GM13976 (cell line): ENCODE measurements around the gene MAP3K10.
A peak's percentile ranks its signal among the peaks of the same experiment; 100 is the strongest.

Experiments used
- DNase-seq: peaks from one replicate; pipeline ENCODE4 v3.0.0; 2012; ENCODE audit warnings: low spot score
- in situ Hi-C: fragments of 300-500 bp; cut with MboI; formaldehyde crosslinking; loops from one replicate; pipeline ENCODE4 v1.12.0; 2022; ENCODE audit warnings: low sequenced_read_pairs, mixed read lengths, inconsistent platforms; ENCODE audit not compliant: unreplicated experiment
- TF ChIP-seq, protein P1 (sequence below): IDR thresholded peaks from 2 replicates; pipeline ENCODE4 v1.5.1; 2012; ENCODE audit warnings: borderline replicate concordance, mild to moderate bottlenecking; ENCODE audit not compliant: insufficient read depth; ENCODE audit errors: extremely low read depth, missing control alignments, control extremely low read depth

MAP3K10 gene

DNA sequence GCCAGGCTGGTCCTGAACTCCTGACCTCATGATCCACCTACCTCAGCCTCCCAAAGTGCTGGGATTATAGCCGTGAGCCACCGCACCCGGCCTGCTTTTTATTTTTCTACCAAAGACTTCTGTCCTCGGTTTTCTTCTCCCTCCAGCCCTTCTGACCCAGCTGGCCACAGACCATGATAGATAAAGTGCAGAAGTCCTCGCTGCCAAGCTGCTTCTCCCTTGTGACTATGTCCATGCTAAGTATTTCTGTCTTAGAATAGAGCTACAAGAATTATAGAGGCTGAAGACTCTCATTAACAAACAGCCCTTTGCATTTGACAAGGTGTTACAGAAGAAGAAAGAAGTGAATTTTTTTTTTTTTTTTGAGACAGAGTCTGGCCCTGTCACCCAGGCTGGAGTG, 15.4 kb upstream of the MAP3K10 start:
- TF ChIP-seq, protein P1, sequence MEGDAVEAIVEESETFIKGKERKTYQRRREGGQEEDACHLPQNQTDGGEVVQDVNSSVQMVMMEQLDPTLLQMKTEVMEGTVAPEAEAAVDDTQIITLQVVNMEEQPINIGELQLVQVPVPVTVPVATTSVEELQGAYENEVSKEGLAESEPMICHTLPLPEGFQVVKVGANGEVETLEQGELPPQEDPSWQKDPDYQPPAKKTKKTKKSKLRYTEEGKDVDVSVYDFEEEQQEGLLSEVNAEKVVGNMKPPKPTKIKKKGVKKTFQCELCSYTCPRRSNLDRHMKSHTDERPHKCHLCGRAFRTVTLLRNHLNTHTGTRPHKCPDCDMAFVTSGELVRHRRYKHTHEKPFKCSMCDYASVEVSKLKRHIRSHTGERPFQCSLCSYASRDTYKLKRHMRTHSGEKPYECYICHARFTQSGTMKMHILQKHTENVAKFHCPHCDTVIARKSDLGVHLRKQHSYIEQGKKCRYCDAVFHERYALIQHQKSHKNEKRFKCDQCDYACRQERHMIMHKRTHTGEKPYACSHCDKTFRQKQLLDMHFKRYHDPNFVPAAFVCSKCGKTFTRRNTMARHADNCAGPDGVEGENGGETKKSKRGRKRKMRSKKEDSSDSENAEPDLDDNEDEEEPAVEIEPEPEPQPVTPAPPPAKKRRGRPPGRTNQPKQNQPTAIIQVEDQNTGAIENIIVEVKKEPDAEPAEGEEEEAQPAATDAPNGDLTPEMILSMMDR, result no peak
- DNase-seq, result no peak
- in situ Hi-C loops, result no loop called here

DNA sequence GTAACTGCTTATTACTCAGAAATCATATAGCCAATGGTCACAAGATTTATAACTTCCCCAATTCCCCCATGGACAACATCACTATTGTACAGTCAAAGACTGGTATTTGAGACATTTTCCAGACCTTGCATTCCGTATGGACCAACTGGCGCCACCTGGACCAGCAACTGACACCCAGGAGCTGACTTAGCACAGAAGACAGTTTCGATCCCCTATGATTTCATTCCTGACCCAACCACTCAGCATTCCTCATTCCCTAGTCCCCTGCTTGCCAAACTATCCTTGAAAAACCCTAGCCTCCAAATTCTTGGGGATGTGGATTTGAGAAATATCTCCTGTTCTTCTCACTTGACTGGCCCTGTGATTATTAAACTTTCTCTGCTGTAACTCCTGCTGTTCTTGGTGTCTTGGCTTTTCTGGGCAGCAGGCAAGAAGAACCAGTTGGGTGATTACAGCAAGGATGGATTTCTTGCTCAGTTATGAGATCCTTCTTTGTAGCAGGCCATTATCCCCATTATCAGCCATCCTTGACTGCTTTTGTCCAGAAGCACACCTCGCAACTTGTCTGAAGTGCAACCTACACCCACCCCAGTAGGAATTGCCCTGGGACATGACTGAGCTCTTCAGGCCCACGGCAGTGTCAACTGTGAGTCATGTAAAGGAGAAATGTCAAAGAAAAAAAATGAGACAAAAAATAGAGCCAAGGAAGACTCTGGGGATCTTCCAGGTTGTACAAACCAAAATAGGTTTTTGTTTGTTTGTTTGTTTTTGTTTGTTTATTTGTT, 13.7 kb upstream of the MAP3K10 start:
- DNase-seq, result no peak
- TF ChIP-seq, protein P1, result no peak
- in situ Hi-C loops, result no loop called here

DNA sequence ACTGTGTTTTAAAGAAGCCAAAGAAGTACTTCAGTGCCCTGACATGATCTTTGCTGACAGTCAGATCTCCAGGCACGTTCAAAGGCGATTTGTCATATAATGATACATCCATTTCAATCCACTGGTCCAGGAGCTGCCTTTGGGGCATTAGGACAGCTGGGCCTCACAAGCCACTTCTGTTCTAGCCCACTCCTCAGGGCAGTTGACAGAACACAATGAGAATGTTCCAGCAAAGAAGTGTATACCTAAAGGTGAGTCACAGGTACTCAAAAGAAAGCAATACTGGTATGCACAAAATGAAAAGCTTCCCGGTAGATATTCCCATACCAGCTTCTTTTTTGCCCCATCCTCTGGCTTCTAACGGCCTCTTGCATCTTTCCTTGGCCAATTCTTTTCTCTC, 12.5 kb upstream of the MAP3K10 start:
- TF ChIP-seq, protein P1, result no peak
- no peak for DNase-seq
- in situ Hi-C loops, result no loop called here

DNA sequence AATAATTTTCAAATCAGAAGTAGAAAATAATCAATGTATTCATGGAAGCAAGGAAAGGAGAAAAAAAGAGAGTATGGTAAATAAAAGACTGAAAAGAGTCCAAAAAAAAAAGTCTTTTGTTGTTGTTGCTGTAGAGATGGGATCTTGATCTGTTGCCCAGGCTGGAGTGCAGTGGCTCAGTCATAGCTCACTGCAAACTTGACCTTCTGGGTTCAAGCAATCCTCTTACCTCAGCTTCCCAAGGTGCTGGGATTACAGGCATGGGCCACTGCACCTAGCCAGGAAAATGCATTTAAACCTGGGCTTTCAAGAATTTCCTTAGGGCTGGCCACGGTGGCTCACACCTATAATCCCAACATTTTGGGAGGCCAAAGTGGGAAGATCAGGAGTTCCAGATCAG, 7.0 kb upstream of the MAP3K10 start:
- no peak for DNase-seq
- TF ChIP-seq, protein P1, result no peak
- in situ Hi-C loops, result no loop called here

DNA sequence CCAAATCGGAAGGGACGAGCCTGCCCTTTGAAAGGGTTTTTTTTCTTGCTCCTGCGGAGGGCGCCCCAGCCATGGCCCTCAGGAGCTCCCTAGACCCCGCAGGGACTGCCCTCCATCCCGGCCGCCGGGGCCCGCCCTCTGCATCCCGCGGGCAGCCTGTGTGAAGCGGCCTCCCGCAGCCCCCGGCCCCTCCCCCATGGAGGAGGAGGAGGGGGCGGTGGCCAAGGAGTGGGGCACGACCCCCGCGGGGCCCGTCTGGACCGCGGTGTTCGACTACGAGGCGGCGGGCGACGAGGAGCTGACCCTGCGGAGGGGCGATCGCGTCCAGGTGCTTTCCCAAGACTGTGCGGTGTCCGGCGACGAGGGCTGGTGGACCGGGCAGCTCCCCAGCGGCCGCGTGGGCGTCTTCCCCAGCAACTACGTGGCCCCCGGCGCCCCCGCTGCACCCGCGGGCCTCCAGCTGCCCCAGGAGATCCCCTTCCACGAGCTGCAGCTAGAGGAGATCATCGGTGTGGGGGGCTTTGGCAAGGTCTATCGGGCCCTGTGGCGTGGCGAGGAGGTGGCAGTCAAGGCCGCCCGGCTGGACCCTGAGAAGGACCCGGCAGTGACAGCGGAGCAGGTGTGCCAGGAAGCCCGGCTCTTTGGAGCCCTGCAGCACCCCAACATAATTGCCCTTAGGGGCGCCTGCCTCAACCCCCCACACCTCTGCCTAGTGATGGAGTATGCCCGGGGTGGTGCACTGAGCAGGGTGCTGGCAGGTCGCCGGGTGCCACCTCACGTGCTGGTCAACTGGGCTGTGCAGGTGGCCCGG, 815 bp downstream of the MAP3K10 start:
- peak; percentile 69 for DNase-seq
- in situ Hi-C loops, result no loop called here
- TF ChIP-seq, protein P1, result no peak

DNA sequence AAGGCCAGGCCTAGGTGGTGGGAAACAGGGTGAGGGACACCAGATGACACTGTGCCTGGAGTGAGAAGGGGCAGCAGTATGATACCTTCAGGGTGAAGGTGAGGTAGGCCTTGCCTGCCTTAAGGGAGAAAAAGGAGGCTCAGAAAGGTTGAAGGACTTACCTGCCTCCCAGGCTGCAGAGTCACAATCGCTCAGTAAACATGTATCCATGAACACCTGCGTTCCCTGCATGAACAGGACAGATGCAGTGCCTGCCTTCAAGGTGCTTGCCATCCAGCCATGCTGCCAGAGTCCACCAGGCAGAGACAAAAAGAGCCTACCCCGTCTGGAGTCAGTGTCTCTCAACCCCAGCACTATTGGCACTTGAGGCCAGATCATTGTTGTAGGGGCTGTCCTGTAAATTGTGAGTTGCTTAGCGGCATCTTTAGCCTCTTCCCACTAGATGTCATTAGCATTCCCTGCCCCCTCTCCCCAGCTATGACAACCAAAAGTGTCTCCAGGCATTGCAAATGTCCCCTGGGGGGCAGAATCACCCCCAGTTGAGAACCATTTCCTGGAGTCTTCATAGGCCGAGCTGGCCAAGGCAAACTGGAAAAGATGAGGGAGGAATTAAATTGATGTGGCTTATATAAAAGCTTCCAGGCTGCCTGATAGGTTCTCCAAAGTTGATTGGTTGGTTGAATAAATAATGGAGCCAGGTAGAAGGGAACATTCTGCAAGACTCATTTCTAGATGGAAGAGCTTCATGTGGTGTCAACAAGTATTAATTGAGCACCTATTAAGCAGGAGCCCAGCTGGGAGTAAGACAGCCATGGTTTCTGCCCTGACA, 1.7 kb downstream of the MAP3K10 start:
- in situ Hi-C loops, result no loop called here
- TF ChIP-seq, protein P1, result no peak
- no peak for DNase-seq
